Measurements from ENCODE around the gene CEACAM16. TPM values are rescaled to one million over a fixed set of nuclear protein-coding genes. Genes with fewer than 3 reads are reported as not detected.
A peak's percentile ranks its signal among the peaks of the same experiment; 100 is the strongest.

CEACAM16 gene
- total RNA-seq, 4 donors from 2014 or later = not detected

DNA sequence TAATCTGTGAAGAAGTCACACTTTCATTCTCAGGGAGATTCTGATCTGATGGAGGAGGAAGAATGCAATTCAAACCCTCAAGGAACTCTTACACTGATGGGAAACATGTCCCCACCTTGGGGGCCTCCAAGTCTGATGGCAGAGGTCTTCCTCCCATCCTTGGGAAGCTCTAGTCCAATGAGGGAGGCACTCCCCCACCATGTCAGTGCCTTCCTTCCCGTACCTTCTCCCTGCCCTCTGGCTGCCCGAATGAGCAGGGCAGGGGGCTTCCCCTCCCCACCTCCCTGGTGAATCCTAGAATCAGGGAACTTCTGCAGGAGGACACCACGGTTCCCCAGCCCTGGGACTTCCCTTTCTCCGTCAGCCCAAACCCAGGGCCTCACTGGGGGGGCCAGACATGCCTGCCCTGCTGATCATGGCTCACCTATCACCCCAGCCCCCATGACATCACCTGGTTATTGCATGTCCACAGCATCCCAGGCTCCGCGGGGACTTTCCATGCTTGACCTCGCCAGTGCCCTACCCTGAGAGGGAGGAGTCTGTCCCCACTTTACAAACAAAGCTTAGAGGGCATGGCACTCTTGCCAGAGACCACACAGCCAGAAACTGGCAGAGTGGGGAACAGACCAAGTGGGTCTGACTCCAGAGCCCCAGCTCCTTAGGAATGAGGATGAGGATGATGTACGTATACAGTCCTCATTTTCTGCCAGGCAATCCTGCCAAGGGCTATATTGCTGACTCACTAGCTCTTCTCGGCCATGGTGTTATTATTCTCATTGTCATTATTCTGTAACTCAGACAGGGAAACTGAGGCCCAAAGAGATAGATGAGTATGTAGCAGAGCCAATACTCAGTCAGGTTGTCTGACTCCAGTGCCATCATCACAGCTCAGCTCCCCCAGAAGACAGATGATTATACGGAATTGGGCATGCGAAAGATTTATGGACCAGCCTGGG, 39.9 kb downstream of the CEACAM16 start:
- Histone ChIP-seq H3K27me3 (no peaks in the 10 kb centered on the region), H3K9me3 (no peaks in the 10 kb centered on the region), H3K27ac (peak overlapping the region in 3 of 4 donors; percentile 11 to 32 (median 18)), H3K36me3 (no peaks in the 10 kb centered on the region), H3K4me1 (peaks cover 22 to 34% of the 10 kb centered on the region in 2 donors), H3K4me3 (no peak overlapping the region)
- ATAC-seq (no peak), DNase-seq (peak in 1 of 2 donors; percentile 23)
- intact Hi-C loops (cut with DNase I; ENCODE audit: low total_unique reads) (no loop called here), in situ Hi-C loops (cut with MboI; ENCODE audit: low sequenced_read_pairs in 4 of 4) (no loop called here)
- no peak for TF ChIP-seq POLR2A (IDR thresholded peaks at IDR 0.05)
- TF ChIP-seq, protein P1, sequence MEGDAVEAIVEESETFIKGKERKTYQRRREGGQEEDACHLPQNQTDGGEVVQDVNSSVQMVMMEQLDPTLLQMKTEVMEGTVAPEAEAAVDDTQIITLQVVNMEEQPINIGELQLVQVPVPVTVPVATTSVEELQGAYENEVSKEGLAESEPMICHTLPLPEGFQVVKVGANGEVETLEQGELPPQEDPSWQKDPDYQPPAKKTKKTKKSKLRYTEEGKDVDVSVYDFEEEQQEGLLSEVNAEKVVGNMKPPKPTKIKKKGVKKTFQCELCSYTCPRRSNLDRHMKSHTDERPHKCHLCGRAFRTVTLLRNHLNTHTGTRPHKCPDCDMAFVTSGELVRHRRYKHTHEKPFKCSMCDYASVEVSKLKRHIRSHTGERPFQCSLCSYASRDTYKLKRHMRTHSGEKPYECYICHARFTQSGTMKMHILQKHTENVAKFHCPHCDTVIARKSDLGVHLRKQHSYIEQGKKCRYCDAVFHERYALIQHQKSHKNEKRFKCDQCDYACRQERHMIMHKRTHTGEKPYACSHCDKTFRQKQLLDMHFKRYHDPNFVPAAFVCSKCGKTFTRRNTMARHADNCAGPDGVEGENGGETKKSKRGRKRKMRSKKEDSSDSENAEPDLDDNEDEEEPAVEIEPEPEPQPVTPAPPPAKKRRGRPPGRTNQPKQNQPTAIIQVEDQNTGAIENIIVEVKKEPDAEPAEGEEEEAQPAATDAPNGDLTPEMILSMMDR (IDR thresholded peaks at IDR 0.05 in 4 of 5, conservative IDR thresholded peaks at IDR 0.05 in 1 of 5) = no peak

DNA sequence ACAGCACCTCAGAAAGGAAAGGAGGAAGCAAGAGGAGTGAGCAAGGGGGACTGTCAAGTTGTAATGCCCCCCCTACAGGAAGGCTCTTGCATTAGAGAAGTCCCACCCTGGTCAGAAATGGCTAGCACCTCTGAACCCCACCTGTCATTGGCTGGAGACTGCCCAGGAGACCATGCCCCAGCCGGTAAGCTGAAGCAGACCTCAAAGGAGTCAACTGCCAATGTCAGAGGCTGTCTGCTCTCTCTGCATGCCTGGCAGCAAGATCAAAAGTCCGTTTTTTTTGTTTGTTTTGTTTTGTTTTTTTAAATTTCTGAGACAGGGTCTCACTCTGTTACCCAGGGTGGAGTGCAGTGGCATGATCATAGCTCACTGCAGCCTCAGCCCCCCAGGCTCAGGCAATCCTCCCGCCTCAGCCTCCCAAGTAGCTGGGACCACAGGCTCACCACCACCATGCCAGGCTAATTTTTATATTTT, 41.4 kb downstream of the CEACAM16 start:
- Histone ChIP-seq H3K27me3 (no peaks in the 10 kb centered on the region), H3K4me1 (peaks cover 27 to 46% of the 10 kb centered on the region in 2 donors), H3K36me3 (no peaks in the 10 kb centered on the region), H3K27ac (peak overlapping the region; percentile 87 to 97 (median 94)), H3K9me3 (no peaks in the 10 kb centered on the region), H3K4me3 (no peak overlapping the region)
- TF ChIP-seq, protein P1 (IDR thresholded peaks at IDR 0.05 in 4 of 5, conservative IDR thresholded peaks at IDR 0.05 in 1 of 5) = no peak
- no peak for TF ChIP-seq POLR2A (IDR thresholded peaks at IDR 0.05)
- intact Hi-C loops (cut with DNase I; ENCODE audit: low total_unique reads) = loop anchor here (10.0 kb wide), 1 partner anchor 214 kb away; the partner anchor contains the start of gene CLPTM1
- in situ Hi-C loops (cut with MboI; ENCODE audit: low sequenced_read_pairs in 4 of 4) = no loop called here
- no peak for ATAC-seq
- no peak for DNase-seq

DNA sequence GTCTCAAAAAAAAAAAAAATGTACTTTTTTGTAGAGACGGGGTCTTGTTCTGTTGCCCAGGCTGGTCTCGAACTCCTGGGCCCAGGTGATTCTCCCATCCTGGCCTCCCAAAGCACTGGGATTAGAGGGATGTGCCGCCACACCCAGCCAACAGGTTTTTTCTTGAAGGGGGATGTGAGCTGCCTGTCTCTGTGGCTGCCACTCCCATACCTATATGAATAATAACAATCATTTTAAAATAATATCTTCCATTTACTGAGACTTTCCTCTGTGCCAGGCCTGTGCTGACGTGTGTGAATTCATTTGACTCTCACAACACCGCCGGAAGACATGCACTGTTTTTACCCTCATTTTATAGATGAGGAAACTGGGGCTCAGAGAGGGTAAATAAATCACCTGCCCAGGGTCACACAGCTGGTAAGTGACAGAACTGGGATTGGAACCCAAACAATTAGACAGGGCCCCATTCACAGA, 42.3 kb downstream of the CEACAM16 start:
- peak overlapping the region; percentile 87 to 97 (median 94) for H3K27ac ChIP-seq
- no peak for TF ChIP-seq POLR2A (IDR thresholded peaks at IDR 0.05)
- TF ChIP-seq, protein P1 (IDR thresholded peaks at IDR 0.05 in 4 of 5, conservative IDR thresholded peaks at IDR 0.05 in 1 of 5) = no peak
- H3K27me3 ChIP-seq = no peaks in the 10 kb centered on the region
- peaks cover 27 to 49% of the 10 kb centered on the region in 2 donors for H3K4me1 ChIP-seq
- ATAC-seq (peak; percentile 0 to 3), DNase-seq (peak in 1 of 2 donors; percentile 15)
- in situ Hi-C loops (cut with MboI; ENCODE audit: low sequenced_read_pairs in 4 of 4) = no loop called here
- intact Hi-C loops (cut with DNase I; ENCODE audit: low total_unique reads) = loop anchor here (10.0 kb wide), 1 partner anchor 214 kb away; the partner anchor contains the start of gene CLPTM1
- H3K36me3 ChIP-seq = no peaks in the 10 kb centered on the region
- H3K4me3 ChIP-seq = no peak overlapping the region
- H3K9me3 ChIP-seq = no peaks in the 10 kb centered on the region

GRCh38 chr19:44741841-44742329, 42.9 kb downstream of the CEACAM16 start:
- Histone ChIP-seq H3K36me3 (no peaks in the 10 kb centered on the region), H3K9me3 (no peaks in the 10 kb centered on the region), H3K4me1 (peaks cover 31 to 54% of the 10 kb centered on the region in 2 donors), H3K27ac (peak overlapping the region; percentile 87 to 97 (median 94)), H3K27me3 (no peaks in the 10 kb centered on the region), H3K4me3 (peak overlapping the region in 1 of 4 donors; percentile 33)
- in situ Hi-C loops (cut with MboI; ENCODE audit: low sequenced_read_pairs in 4 of 4) (no loop called here), intact Hi-C loops (cut with DNase I; ENCODE audit: low total_unique reads) (loop anchor here (10.0 kb wide), 1 partner anchor 213 kb away; the partner anchor contains the start of gene CLPTM1)
- TF ChIP-seq POLR2A (IDR thresholded peaks at IDR 0.05) = peak in 1 of 2 donors; percentile 40
- TF ChIP-seq, protein P1 (IDR thresholded peaks at IDR 0.05 in 4 of 5, conservative IDR thresholded peaks at IDR 0.05 in 1 of 5) = no peak
- ATAC-seq = peak; percentile 97 to 98
- peak; percentile 98 to 100 for DNase-seq
